NCI-H748 treated with DMSO at 0.1 percent for 48 hours (cell line): Measurements from ENCODE around the gene IGF2BP1.
"Not testable (repeated sequence)": the region's sequence is repeated elsewhere in the genome, so short reads cannot be mapped to it uniquely, and the experiment has no call there.

ENCODE experiments used
- DNase-seq: peaks from one replicate; lab custom pipeline; 2025; lab: John Stamatoyannopoulos, UW

IGF2BP1 gene

DNA sequence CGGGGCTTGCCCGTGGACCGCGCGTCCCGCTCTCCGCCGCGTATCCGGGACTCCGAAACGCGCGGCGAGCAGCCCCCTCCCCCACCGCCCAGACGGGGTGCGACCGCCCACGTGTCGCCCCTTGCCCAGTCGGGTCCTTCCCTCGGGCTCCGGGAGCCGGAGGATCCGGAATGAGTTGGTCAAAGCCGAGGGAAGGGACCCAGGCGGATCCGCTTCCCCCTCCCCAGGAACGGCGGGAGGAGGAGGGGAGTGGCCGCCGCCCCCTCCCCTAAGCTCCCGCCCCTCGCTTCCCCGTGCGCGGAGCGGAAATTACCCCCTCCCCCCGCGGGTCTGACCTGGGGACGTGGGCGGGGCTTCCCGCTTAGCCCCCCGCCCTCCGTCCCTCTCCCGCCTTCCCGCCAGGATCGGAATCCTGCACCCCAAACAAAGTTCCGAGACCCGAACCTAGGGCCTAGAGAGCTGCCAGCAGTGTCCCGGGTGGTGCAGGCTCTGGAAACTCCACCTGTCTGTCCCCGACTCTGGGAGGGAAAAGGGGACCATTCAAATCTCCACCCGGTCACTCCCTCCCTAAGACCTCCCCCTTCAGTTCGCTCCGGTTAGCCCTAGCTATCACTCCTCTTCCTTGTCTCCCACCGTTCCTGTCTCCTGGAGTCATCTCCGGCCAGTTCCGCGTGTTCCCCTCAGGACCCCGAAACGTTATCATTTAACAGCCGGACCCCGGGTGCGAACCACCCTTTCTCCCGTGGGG is 1.0 kb upstream of the IGF2BP1 start:
- DNase-seq: peak; percentile 67

DNA sequence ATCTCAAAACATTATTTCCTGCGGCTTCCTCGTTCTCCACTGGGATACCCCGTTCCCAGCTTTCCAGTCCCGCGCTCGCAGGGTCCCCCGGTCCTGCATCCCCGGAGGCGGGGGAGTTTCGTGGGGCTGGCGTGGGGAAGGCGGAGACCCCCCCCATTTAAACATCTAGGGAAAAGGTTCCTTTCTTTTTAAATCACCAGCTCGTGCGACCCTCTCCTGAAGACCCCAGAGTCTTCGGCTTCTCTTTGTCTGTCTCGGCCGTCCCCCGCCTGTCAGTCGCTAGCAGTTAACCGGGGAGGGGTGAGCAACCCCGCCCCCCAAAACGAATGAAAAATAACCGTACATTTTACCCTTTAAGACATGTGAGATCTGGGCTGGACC is 473 bp upstream of the IGF2BP1 start:
- DNase-seq: no peak

DNA sequence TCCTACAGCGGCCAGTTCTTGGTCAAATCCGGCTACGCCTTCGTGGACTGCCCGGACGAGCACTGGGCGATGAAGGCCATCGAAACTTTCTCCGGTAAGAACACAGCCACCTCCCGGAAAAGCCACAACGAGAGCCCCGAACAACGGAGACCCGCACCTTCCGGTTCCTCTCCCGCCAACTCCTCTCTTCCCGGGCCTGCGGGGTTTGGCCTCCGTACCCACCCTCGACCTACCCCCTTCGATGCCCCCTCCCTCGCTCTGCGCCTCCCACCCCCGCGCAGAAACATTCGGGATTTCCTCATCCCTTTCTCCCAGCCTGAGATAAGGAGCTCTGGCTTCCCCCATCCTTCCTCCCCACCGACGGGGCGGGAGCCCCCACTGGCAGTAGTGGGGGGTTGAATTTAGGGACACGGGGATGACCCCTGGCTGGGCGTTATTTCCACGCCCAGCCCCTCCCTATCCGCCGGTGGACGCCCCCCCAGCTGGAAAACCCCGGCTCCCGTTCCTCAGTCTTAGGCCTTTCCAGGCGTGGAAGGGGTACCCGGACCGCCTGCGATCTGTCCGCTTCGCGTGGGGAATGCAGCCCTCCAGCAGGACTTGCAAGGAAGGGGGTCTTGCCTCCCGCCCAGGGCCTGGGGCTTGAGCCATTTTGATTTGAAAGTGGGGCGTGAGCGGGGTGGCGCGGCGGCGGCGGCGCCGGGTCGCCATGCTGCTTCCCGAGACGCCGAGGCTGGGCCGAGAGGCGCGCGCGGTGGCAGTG is 822 bp downstream of the IGF2BP1 start:
- DNase-seq: peak; percentile 27

DNA sequence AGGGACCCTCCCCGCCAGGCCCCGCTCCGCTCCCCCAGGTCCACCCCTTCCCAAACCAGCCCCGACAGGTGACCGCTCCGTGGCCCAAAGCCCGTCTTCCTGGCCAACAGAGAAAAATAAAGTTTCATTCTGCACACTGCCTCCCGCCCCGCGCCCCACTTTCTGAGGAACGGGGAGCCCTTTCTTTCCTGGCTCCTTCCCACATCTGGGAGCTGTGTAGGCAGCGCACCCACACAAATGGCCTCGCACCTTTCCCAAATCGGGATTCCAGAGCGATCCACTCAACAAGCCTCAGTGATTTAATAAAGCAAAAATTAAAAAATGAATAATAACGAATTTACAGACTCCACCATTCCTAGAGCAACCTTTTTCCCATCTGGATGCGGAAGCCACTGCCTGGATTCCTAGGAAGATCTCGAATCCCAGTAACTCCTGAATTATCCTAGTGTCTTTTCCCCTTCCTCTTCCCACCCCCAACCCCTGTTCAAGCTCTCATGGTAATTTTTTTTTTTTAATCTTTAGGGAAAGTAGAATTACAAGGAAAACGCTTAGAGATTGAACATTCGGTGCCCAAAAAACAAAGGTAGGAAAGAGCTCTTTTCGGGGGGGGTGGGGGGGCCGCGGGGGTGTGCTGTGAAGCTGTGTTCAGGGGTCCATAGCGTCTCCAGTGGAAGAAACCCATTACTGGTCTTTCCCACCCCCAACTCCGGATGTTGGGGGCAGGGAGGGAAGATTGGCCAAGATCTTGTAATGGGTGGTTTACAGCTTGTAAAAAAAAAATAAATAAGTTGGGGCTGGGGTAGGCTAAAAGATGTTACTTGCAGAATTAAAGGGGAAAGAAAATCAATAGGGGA is 1.6 kb downstream of the IGF2BP1 start:
- DNase-seq: no peak

DNA sequence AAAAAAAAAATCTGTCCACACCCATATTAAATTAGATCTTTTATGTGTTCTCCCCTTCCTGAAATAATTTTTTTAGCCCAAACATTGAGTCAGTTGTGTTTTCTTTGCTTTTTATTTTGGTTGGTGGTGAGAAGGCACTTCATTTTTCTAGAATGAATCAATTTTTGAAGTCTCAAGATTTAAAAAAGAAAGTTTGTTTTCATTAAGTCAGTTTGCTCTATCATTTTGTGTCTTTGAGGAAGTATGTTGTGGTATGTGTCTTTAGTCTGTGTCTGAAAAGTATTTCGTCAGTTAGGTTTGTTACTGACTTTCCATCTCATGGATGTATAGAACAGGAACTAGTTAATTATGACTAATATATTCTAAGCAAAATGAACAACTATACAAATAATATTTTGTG is 3.8 kb downstream of the IGF2BP1 start:
- no peak for DNase-seq

DNA sequence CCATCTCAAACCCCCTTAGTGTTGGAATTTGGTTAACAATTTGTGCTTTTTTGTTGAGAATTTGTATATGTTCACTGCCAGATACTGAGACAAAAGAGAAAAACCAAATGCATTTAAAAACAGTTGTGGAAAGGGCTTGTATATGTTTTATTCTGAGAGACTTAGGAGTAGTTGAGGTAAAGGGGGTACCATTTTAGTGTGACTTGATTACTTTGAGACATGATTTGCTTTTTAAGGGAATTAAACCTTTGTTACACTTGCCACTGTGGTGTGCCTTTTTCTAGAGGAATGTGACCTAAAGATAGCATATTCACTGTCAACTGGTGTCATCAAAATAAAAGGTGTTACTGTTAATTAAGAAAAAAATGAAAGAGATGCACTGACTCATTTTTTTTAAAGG is 4.5 kb downstream of the IGF2BP1 start:
- no peak for DNase-seq

DNA sequence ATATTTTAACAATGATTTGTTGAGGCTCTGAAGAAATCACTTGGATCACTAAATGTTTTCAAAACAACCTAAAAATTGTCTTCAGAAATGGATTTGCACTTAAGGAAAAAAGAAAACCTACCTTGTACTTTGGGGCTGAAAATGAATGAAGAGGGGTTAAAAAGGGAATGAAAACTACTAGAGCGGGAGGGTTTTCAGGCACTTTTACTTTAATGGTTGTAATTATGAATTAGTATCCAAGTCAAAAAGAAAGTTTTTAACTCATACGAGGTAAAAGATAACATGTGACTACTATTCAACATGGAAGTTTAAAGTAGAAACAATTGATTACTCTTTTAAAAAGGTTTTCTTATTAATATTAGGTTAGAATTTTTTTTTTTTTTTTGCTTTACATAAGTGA is 5.1 kb downstream of the IGF2BP1 start:
- DNase-seq: no peak

DNA sequence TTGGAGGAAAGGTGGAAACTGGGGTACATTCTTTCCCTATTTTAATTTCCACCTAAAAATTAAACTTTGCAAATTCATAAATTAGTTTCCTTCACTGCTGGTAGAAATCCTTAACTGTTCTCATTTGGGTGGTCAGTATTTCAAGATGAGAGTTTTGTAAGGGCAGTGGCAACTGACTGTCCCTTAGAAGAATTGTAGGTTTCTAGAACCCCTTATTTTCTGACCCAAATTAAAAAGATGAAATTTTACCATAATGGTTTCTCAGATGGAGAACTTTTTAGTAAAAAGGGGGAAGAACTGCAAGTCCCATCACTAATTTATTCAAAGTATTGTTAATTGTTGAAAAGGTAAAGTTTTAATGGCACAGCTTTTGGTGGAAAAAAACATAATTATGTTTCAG is 5.6 kb downstream of the IGF2BP1 start:
- no peak for DNase-seq

DNA sequence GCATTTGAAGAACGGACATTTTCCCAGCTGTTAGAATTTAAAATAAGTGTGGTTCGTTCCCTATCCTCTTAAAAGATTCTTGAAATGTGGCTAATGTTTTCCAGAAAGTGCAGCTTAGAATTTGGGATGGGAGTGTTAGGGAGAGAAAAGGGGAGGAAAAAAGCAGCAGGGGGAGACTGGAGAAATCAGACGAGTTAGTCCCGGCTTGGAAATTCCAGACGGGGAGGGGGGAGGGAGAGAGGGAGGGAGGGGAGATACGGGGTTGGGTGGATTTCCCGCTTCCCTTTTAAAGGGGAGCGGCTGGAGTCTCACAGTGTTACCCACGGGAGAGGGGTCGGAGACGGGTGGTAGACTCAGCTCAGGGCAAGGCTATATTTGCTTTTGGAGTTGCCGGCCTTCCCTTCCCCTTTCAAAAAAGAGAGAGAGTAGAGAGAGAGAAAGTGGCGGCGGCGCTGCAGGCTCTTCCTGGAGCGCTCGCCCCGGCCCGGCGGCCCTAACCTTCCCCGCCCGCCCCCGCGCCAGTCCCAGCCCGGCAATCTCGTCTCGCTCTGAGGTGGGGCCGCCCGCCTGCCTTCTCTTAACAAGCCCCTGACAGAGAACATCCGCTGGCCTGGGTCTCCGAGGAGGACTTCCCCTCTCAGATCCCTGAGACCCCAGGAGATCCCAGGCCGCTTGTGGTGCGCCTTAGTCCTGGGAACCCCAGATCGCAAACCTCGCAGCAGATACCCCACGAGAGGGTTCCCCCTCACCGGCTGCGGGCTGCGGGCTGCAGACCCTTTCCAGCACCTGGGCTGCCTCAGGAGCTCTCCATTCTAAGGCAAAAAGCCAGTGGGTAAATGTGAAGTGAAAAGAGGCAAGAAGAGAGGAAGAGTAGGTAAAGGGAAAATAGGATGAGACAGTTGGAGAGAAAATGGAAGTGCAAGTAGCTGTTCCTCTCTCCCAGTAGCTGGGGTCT is 6.6 kb downstream of the IGF2BP1 start:
- no peak for DNase-seq

DNA sequence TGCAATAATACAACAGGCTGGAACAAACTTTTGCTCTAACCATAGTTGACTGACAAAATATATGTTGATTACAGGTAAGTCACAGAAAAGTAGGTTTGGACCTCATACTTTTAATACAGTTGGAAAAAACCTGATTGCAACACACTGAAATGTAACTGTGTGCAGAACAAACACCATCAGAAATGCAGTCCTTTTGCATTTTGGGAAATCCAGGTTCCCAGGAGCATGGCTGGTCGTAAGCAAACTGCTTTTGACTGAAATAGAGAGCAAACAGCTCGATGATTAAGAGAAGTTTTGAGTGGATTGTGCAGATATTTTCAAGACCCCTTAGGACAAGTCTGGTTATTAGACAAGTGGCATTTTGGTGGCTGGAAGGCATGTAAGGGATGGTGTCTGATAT is 8.0 kb downstream of the IGF2BP1 start:
- DNase-seq: no peak

DNA sequence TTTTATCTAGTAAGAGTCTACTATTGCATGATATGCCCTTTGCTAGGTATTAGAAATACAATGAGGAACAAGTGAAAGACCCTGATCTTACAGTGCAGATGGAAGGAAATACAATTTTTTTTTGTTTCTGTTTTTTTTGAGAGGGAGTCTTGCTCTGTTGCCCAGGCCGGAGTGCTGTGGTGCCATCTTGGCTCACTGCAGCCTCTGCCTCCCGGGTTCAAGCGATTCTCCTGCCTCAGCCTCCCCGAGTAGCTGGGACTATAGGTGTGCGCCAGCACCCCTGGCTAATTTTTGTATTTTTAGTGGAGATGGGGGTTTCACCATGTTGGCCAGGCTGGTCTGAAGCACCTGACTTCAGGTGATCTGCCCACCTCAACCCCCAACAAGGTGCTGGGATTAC is 11.7 kb downstream of the IGF2BP1 start:
- not testable (repeated sequence) for DNase-seq

DNA sequence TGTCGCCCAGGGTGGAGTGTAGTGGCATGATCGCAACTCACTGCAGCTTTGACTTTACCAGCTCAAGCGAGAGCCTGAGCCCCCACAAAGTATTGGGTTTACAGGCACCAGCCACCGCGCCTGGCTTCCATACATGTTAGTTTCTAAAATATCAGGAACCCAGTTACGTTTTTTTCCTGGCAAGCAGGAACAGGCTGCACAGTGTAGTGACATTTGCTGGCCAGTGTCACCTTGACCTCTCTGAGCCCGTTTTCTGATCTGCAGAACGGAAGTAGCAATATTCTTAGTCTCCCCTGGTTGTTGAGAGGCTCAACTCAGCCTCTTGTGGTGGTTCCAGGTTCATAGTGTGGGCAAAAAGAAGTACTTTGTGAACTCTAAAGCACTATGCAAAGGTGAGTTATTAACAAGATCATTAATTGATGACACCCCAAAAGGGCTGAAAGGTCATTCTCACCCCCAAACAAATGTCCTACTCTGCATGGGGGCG is 15.6 kb downstream of the IGF2BP1 start:
- no peak for DNase-seq

DNA sequence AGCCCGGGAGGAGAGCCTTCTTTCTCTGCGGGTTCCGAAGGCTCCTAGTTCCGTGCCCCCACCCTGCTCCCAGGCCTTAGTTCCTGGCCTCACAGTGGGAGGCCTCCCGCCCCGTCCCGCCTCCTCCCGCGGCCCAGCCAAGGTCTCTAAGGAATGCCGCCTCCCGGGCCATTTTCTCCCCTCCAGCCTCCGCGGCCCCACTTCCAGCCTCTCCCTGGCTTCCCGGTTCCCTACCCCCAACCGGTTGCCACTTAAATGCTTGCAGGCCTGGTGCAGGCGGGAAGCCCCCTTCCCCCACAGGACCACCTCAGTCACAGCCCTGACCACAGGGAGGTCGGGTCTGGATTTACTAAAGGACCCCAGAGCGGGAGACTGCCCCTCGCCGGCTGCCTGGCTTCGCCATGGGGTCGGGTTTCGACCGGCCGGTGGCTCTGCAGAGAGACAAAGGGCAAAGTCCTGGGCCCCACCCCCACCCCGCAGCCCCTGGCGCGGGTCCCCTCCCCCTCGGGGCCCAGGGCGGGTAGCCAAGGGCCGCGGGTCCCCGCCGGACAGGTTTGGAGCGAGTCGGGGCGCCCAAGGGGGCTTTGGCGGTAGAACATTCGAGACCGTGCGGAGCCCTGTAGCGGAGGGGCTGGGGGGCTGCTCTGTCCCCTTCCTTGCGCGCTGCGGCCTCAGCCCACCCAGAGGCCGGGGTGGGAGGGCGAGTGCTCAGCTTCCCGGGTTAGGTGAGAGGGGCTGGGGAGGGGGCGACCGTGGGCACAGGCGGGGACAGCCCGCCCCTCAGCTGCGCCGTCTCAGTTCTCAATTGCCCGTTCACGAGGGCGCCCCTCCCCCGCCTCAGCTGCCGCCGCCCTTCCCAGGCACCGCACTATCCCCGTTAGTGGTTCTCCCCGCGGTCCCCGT is 16.4 kb downstream of the IGF2BP1 start:
- no peak for DNase-seq

DNA sequence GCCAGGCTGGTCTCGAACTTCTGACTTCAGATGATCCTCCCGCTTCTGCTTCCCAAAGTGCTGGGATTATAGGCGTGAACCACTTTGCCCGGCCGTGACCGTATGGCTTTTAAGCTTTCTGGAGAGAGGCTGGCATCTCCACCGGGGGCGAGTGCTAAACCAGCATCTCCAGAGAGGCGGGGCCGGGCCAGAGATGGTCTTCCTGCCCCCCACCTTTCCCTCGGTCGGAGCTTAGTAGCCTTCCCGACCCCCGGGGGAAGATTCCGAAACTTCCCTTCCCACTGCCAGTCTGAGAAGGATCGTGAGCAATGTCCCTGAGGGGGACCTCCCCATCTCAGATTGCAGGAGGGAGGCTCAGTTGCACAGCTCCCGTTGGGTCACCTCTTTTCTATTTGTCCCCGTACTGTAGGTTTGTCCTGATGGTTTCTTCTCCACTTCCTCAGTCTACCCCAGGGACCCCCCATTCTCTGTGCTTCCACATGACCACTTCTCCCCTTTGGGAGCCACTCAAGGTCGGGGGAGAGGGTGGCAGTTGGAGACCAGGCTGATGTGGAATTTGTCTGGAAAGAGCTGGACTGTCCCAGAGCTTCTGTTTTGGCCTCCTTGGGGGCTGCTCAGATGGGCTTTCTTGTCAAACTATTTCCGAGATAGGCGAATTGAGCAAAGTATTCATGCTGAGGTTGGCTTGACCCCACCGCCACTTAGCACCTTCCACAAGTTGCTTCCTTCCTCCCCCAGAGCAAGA is 18.2 kb downstream of the IGF2BP1 start:
- no peak for DNase-seq

DNA sequence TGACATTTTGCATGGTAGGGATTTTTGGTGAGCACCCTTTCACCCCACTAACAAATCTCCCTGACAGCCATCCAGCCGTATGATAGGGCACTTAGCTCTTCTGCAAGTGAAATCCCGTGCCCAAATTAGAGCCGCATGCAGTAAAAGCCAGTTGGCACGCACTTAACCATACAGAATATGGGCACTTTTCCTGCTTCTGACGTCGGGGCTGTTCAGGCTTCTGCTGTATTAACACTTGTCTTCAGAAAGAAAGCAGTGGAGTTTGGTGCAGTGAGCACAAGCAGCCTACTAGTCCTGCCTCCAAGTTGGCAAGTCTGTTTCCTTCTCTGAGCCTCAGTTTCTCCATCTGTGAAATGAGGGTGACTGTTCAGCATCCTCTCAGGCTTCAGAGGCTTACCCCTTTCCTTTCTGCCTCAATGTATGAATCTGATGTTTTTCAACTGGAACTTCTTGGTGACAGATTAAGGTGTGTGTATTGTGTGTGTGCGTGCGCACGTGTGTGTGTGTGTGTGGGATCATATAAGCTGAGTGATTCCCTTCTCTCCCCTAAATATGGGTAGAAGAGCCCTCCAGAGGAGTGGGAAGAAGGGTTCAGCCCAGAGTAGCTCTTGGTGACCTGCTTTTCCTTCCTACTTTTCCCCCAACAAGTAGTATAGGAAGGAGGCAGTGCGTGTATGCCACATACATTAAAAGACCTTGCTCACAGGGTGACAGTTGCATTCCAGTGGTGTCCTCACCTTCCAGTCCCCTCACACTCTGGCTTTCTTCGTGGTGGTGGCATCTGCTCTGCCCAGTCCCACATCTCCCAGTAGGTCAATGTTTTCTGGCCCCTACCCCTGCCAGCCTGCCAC is 19.0 kb downstream of the IGF2BP1 start:
- no peak for DNase-seq

DNA sequence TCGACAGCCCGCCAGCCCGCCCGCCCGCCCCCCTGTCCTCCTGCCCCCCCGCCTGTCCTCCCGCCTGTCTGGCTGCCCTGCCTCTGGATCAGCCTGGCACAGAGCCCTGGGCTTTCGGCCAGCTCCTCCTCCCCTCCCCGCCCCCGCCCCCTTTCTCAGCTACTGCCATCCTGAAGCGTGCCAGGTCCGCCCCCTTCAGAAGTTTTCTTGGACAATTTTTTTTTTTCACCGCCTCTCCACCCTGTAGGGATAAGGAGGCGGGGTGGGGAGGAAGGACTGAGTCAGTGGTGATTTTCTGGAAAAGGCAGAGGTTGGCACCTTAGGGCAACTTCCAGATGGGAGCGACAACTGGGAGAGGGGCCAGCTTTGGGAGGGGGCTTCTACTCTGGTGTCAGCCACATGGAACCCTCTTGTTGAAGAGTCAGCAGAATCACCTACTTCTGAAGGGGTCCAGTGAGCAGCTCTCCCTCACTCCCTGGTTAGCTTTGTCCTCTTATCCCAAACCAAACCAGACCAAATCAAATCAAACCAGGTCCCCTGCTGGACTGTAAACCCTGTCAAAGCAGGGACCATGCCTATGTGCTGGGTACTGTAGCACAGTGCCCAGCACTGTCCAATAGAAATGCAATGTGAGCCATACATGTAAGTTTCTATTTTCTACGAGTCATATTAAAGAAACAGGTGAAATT is 19.7 kb downstream of the IGF2BP1 start:
- no peak for DNase-seq

DNA sequence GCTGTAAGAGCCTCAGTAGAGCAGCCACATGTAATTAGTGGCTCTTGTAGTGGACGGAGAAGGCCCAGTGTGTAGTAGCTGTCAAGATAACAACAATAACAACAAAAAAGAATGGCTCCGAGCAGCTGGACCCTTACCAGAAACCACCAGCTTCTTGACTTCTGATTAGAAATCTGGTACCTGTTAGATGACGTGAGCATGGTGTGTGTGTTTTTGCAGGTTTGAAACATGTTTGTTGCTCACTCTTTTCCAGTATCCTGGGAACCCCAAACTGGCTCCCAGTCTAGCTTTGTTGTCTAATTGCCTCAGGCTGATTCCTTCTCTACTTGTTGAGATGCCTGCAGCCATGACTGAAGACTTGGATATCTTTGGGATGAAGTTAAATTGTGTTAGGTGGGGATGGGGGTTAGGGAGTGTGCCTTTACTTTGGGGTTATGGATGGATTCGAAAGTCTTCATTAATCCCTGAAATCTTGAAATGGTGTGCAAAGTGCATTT is 21.0 kb downstream of the IGF2BP1 start:
- DNase-seq: no peak

DNA sequence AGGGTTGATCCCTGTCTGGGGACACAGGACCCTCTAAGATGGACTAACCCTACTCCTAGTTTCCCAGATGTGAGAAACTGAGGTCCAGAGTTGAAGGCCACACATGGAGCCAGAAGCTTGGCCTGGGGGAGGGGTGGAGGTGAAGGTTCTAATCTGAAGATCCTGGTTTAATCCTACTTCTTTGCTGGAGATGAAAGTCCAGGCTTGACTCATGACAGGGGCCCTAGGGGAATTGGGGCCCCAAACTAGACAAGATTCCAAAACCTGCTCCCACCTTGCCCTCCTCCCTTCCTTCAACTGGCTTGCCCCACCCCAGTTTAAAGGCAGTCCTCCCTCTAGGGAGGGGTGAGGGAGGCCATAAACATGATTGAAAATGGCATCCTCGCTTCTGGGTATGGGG is 21.6 kb downstream of the IGF2BP1 start:
- no peak for DNase-seq
